ENCODE data around the gene TTC23L. TPM values are rescaled to one million over a fixed set of nuclear protein-coding genes. Genes with fewer than 3 reads are reported as not detected.

Gene TTC23L
- total and polyA plus RNA-seq, 7 donors, result 0.05 TPM; not detected in 6

GRCh38 chr5:34847056-34847455 lies 8.1 kb downstream of the TTC23L start:
- Histone ChIP-seq H3K4me1 (no peaks in the 10 kb centered on the region), H3K36me3 (ENCODE audit: insufficient read depth in 1 of 2, low read depth in 1 of 2) (no peaks in the 10 kb centered on the region)
- intact Hi-C loops (cut with DNase I), result no loop called here

GRCh38 chr5:34847552-34847951 lies 8.6 kb downstream of the TTC23L start:
- Histone ChIP-seq H3K36me3 (ENCODE audit: insufficient read depth in 1 of 2, low read depth in 1 of 2) (no peaks in the 10 kb centered on the region), H3K4me1 (no peaks in the 10 kb centered on the region), H3K27me3 (ENCODE audit: insufficient read depth in 3 of 3, low read length in 2 of 3) (no peaks in the 10 kb centered on the region), H3K27ac (no peak overlapping the region), H3K4me3 (no peak overlapping the region), H3K9me3 (no peaks in the 10 kb centered on the region)
- 85 to 93% (median 86%) methylated on average over 4 of the region's 4 CpGs for WGBS, 3 donors
- no peak for ATAC-seq
- intact Hi-C loops (cut with DNase I), result no loop called here
- DNase-seq, result no peak
- TF ChIP-seq CTCF (IDR thresholded peaks at IDR 0.05), result no peak

More at GRCh38 chr5:34847056-34847455, 8.1 kb downstream of the TTC23L start:
- H3K27me3 ChIP-seq (ENCODE audit: insufficient read depth in 3 of 3, low read length in 2 of 3), result no peaks in the 10 kb centered on the region
- DNase-seq (no peak), ATAC-seq (no peak)
- H3K4me3 ChIP-seq, result no peak overlapping the region
- H3K9me3 ChIP-seq, result no peaks in the 10 kb centered on the region
- no peak overlapping the region for H3K27ac ChIP-seq
- no peak for TF ChIP-seq CTCF (IDR thresholded peaks at IDR 0.05)

GRCh38 chr5:34848230-34848629 lies 9.3 kb downstream of the TTC23L start:
- H3K4me1 ChIP-seq, result no peaks in the 10 kb centered on the region
- H3K4me3 ChIP-seq, result no peak overlapping the region
- ATAC-seq (no peak), DNase-seq (no peak)
- WGBS, 3 donors, result 92 to 97% (median 95%) methylated on average over 2 of the region's 2 CpGs
- no peaks in the 10 kb centered on the region for H3K9me3 ChIP-seq
- no peak for TF ChIP-seq CTCF (IDR thresholded peaks at IDR 0.05)
- H3K36me3 ChIP-seq (ENCODE audit: insufficient read depth in 1 of 2, low read depth in 1 of 2), result no peaks in the 10 kb centered on the region
- H3K27me3 ChIP-seq (ENCODE audit: insufficient read depth in 3 of 3, low read length in 2 of 3), result no peaks in the 10 kb centered on the region
- intact Hi-C loops (cut with DNase I), result no loop called here
- H3K27ac ChIP-seq, result no peak overlapping the region

GRCh38 chr5:34849253-34849652 lies 10.3 kb downstream of the TTC23L start:
- Histone ChIP-seq H3K27ac (no peak overlapping the region), H3K4me3 (no peak overlapping the region), H3K9me3 (no peaks in the 10 kb centered on the region), H3K4me1 (no peaks in the 10 kb centered on the region), H3K36me3 (ENCODE audit: insufficient read depth in 1 of 2, low read depth in 1 of 2) (no peaks in the 10 kb centered on the region), H3K27me3 (ENCODE audit: insufficient read depth in 3 of 3, low read length in 2 of 3) (no peaks in the 10 kb centered on the region)
- DNase-seq (no peak), ATAC-seq (no peak)
- TF ChIP-seq CTCF (IDR thresholded peaks at IDR 0.05), result no peak
- intact Hi-C loops (cut with DNase I), result no loop called here
- WGBS, 3 donors, result 87 to 93% (median 89%) methylated on average over 3 of the region's 3 CpGs

- Histone ChIP-seq H3K27me3 (ENCODE audit: insufficient read depth in 3 of 3, low read length in 2 of 3) (no peaks in the 10 kb centered on the region), H3K9me3 (no peaks in the 10 kb centered on the region), H3K27ac (no peak overlapping the region), H3K4me1 (no peaks in the 10 kb centered on the region), H3K36me3 (ENCODE audit: insufficient read depth in 1 of 2, low read depth in 1 of 2) (no peaks in the 10 kb centered on the region), H3K4me3 (no peak overlapping the region)
- ATAC-seq (no peak), DNase-seq (no peak)
- intact Hi-C loops (cut with DNase I), result no loop called here
- 39 to 50% (median 48%) methylated on average over 4 of the region's 4 CpGs for WGBS, 3 donors
- TF ChIP-seq CTCF (IDR thresholded peaks at IDR 0.05), result no peak
These were observed 15.7 kb downstream of the TTC23L start for GRCh38 chr5:34854459-34855174.
